ENCODE data around the gene CCDC194.

DNA sequence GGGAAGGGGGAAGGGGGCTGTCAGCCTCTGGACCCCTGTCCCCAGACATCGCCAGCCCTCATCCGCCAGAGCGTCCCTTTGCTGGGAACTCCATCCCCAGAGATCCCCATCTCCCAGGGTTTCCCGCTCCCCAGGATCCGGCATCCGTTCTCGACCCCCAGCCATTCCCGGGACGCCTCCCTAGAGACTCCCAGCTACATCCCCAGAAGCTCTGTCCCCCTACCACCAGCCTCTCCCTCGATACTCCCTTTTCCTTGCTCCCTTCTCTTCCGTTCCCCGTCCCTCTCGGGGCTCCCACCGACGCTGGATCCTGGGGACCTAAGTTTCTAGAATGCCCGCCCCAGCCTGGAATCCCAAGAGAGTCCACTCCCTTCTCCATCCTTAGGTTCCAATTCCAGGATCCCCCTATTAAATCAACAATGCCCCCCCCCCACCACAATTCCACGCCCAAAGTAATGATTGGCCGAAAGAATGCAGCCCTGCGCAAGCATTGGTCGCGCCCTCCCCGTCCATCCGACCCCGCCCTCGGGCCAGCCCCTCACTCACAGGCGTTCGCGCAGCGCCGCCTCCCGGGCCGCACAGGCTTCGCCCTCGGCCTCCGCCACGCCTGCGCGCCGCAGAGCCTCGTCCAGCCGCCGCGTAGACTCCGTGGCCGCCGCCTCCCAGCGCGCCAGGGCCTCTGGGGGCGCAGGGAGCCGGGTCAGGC, 3.2 kb downstream of the CCDC194 start:
- TF ChIP-seq, protein P1, sequence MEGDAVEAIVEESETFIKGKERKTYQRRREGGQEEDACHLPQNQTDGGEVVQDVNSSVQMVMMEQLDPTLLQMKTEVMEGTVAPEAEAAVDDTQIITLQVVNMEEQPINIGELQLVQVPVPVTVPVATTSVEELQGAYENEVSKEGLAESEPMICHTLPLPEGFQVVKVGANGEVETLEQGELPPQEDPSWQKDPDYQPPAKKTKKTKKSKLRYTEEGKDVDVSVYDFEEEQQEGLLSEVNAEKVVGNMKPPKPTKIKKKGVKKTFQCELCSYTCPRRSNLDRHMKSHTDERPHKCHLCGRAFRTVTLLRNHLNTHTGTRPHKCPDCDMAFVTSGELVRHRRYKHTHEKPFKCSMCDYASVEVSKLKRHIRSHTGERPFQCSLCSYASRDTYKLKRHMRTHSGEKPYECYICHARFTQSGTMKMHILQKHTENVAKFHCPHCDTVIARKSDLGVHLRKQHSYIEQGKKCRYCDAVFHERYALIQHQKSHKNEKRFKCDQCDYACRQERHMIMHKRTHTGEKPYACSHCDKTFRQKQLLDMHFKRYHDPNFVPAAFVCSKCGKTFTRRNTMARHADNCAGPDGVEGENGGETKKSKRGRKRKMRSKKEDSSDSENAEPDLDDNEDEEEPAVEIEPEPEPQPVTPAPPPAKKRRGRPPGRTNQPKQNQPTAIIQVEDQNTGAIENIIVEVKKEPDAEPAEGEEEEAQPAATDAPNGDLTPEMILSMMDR (IDR thresholded peaks at IDR 0.05), result peak; percentile 75
- TF ChIP-seq EZH2phosphoT487 (IDR thresholded peaks at IDR 0.05) (no peak), EZH2 (IDR thresholded peaks at IDR 0.05) (no peak)

All from neural progenitor cell (in vitro differentiated cells).